Neuron (in vitro differentiated cells): Measurements from ENCODE around the gene ACRV1.

Source experiments
- H2AFZ ChIP-seq: one replicate; pipeline ENCODE4 v1.6.1; 2013; ENCODE audit warnings: low read depth, mild to moderate bottlenecking, inconsistent platforms, low read length, moderate library complexity
- H3K27me3 ChIP-seq: one replicate; pipeline ENCODE4 v1.6.1; 2013; ENCODE audit warnings: low read length; ENCODE audit not compliant: insufficient read depth
- H3K36me3 ChIP-seq: one replicate; pipeline ENCODE4 v1.6.1; 2013; ENCODE audit warnings: low read length; ENCODE audit not compliant: insufficient read depth
- H3K4me1 ChIP-seq: one replicate; pipeline ENCODE4 v1.6.1; 2013; ENCODE audit warnings: low read length; ENCODE audit not compliant: insufficient read depth
- H3K4me3 ChIP-seq: 2 replicates; pipeline ENCODE4 v1.5.1; 2013; ENCODE audit warnings: mild to moderate bottlenecking, low read length, moderate library complexity
- H3K9me3 ChIP-seq: one replicate; pipeline ENCODE4 v1.6.1; 2013; ENCODE audit warnings: low read length

ACRV1 gene

GRCh38 chr11:125685228-125685627 lies 4.6 kb upstream of the ACRV1 start:
- H3K9me3 ChIP-seq = no peaks in the 10 kb centered on the region

GRCh38 chr11:125679837-125680236 lies 810 bp downstream of the ACRV1 start:
- H3K9me3 ChIP-seq = no peaks in the 10 kb centered on the region
- H2AFZ ChIP-seq = no peak overlapping the region
- peaks cover 47% of the 10 kb centered on the region for H3K36me3 ChIP-seq
- H3K4me1 ChIP-seq = no peaks in the 10 kb centered on the region
- H3K4me3 ChIP-seq = no peak overlapping the region
- H3K27me3 ChIP-seq = no peaks in the 10 kb centered on the region

More at GRCh38 chr11:125685228-125685627, 4.6 kb upstream of the ACRV1 start:
- no peak overlapping the region for H3K4me3 ChIP-seq
- no peak overlapping the region for H2AFZ ChIP-seq
- peaks cover 6% of the 10 kb centered on the region for H3K36me3 ChIP-seq
- H3K4me1 ChIP-seq = no peaks in the 10 kb centered on the region
- H3K27me3 ChIP-seq = no peaks in the 10 kb centered on the region

- Histone ChIP-seq H2AFZ (no peak overlapping the region), H3K36me3 (peaks cover 47% of the 10 kb centered on the region), H3K4me3 (no peak overlapping the region), H3K4me1 (no peaks in the 10 kb centered on the region), H3K9me3 (no peaks in the 10 kb centered on the region), H3K27me3 (no peaks in the 10 kb centered on the region)
Observed at GRCh38 chr11:125679397-125679796, 1.2 kb downstream of the ACRV1 start.

GRCh38 chr11:125675196-125675595 lies 5.5 kb downstream of the ACRV1 start:
- Histone ChIP-seq H3K4me3 (no peak overlapping the region), H3K36me3 (peaks cover 64% of the 10 kb centered on the region), H3K27me3 (no peaks in the 10 kb centered on the region), H3K4me1 (no peaks in the 10 kb centered on the region), H3K9me3 (no peaks in the 10 kb centered on the region), H2AFZ (no peak overlapping the region)

GRCh38 chr11:125674210-125674609 lies 6.4 kb downstream of the ACRV1 start:
- Histone ChIP-seq H3K9me3 (no peaks in the 10 kb centered on the region), H3K4me3 (no peak overlapping the region), H3K4me1 (no peaks in the 10 kb centered on the region), H2AFZ (no peak overlapping the region), H3K36me3 (peaks cover 61% of the 10 kb centered on the region), H3K27me3 (no peaks in the 10 kb centered on the region)

- no peak overlapping the region for H3K4me3 ChIP-seq
- H2AFZ ChIP-seq = no peak overlapping the region
- no peaks in the 10 kb centered on the region for H3K4me1 ChIP-seq
- H3K9me3 ChIP-seq = peaks cover 4% of the 10 kb centered on the region
- peaks cover 48% of the 10 kb centered on the region for H3K36me3 ChIP-seq
- no peaks in the 10 kb centered on the region for H3K27me3 ChIP-seq
Observed at GRCh38 chr11:125671561-125671960, 9.1 kb downstream of the ACRV1 start.

GRCh38 chr11:125670172-125670571 lies 10.5 kb downstream of the ACRV1 start:
- Histone ChIP-seq H3K9me3 (peaks cover 6% of the 10 kb centered on the region), H3K4me3 (no peak overlapping the region), H3K4me1 (no peaks in the 10 kb centered on the region), H3K27me3 (no peaks in the 10 kb centered on the region), H2AFZ (no peak overlapping the region), H3K36me3 (peaks cover 41% of the 10 kb centered on the region)

GRCh38 chr11:125667151-125667550 lies 13.5 kb downstream of the ACRV1 start:
- Histone ChIP-seq H3K36me3 (peaks cover 41% of the 10 kb centered on the region), H3K4me1 (no peaks in the 10 kb centered on the region), H3K4me3 (no peak overlapping the region), H2AFZ (no peak overlapping the region), H3K9me3 (peaks cover 12% of the 10 kb centered on the region), H3K27me3 (no peaks in the 10 kb centered on the region)

GRCh38 chr11:125663910-125664309 lies 16.7 kb downstream of the ACRV1 start:
- Histone ChIP-seq H3K9me3 (peaks cover 12% of the 10 kb centered on the region), H3K27me3 (no peaks in the 10 kb centered on the region), H2AFZ (no peak overlapping the region), H3K4me3 (no peak overlapping the region), H3K36me3 (peaks cover 36% of the 10 kb centered on the region), H3K4me1 (no peaks in the 10 kb centered on the region)

GRCh38 chr11:125662689-125663088 lies 18.0 kb downstream of the ACRV1 start:
- Histone ChIP-seq H3K4me1 (no peaks in the 10 kb centered on the region), H3K4me3 (no peak overlapping the region)

GRCh38 chr11:125649465-125650166 lies 31.0 kb downstream of the ACRV1 start:
- peaks cover 81% of the 10 kb centered on the region for H3K36me3 ChIP-seq
- H2AFZ ChIP-seq = no peak overlapping the region
- H3K27me3 ChIP-seq = no peaks in the 10 kb centered on the region
- no peak overlapping the region for H3K4me3 ChIP-seq
- peaks cover 2% of the 10 kb centered on the region for H3K9me3 ChIP-seq
- H3K4me1 ChIP-seq = no peaks in the 10 kb centered on the region

More at GRCh38 chr11:125662689-125663088, 18.0 kb downstream of the ACRV1 start:
- H2AFZ ChIP-seq = no peak overlapping the region
- H3K27me3 ChIP-seq = no peaks in the 10 kb centered on the region
- H3K9me3 ChIP-seq = peaks cover 12% of the 10 kb centered on the region
- H3K36me3 ChIP-seq = peaks cover 43% of the 10 kb centered on the region

GRCh38 chr11:125645871-125646270 lies 34.8 kb downstream of the ACRV1 start:
- no peak overlapping the region for H3K4me3 ChIP-seq
- no peaks in the 10 kb centered on the region for H3K27me3 ChIP-seq
- peaks cover 2% of the 10 kb centered on the region for H3K9me3 ChIP-seq
- peaks cover 80% of the 10 kb centered on the region for H3K36me3 ChIP-seq
- no peak overlapping the region for H2AFZ ChIP-seq
- H3K4me1 ChIP-seq = no peaks in the 10 kb centered on the region

- H2AFZ ChIP-seq = no peak overlapping the region
- H3K4me3 ChIP-seq = no peak overlapping the region
- H3K27me3 ChIP-seq = no peaks in the 10 kb centered on the region
- H3K9me3 ChIP-seq = no peaks in the 10 kb centered on the region
- peaks cover 86% of the 10 kb centered on the region for H3K36me3 ChIP-seq
- H3K4me1 ChIP-seq = no peaks in the 10 kb centered on the region
Observed at GRCh38 chr11:125638315-125638714, 42.3 kb downstream of the ACRV1 start.

GRCh38 chr11:125637840-125638239 lies 42.8 kb downstream of the ACRV1 start:
- Histone ChIP-seq H3K4me1 (no peaks in the 10 kb centered on the region), H3K4me3 (no peak overlapping the region), H2AFZ (no peak overlapping the region), H3K27me3 (no peaks in the 10 kb centered on the region), H3K36me3 (peaks cover 88% of the 10 kb centered on the region), H3K9me3 (no peaks in the 10 kb centered on the region)
